ENCODE results near the gene KCNIP4.

Gene KCNIP4

GRCh38 chr4:21688596-21689265 is 259.8 kb downstream of the KCNIP4 start:
- no peak for DNase-seq

- no peak for DNase-seq
These were observed 262.7 kb downstream of the KCNIP4 start for GRCh38 chr4:21685911-21686310.

GRCh38 chr4:21680326-21680898 is 268.2 kb downstream of the KCNIP4 start:
- no peak for DNase-seq

DNA sequence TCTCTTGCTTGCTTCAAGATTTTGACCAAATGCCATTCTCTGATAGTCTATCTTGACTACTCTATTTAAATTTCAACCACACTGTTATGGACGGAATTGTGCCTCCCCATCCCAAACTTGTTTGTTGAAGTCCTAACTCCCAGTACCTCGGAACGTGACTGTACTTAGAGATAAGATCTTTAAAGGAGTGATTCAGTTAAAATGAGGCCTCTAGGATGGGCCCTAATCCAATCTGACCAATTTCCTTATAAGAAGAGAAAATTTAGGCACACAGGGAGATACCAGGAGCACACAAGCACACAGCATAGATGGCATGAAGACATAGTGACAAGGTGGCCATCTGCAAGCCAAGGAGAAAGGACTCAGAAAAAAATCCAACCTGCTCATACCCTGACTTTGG is 269.9 kb downstream of the KCNIP4 start:
- DNase-seq = no peak

GRCh38 chr4:21677173-21677572 is 271.4 kb downstream of the KCNIP4 start:
- DNase-seq = no peak

GRCh38 chr4:21664355-21664754 is 284.2 kb downstream of the KCNIP4 start:
- no peak for DNase-seq

- DNase-seq = no peak
These were observed 291.7 kb downstream of the KCNIP4 start for GRCh38 chr4:21656832-21657231.

DNA sequence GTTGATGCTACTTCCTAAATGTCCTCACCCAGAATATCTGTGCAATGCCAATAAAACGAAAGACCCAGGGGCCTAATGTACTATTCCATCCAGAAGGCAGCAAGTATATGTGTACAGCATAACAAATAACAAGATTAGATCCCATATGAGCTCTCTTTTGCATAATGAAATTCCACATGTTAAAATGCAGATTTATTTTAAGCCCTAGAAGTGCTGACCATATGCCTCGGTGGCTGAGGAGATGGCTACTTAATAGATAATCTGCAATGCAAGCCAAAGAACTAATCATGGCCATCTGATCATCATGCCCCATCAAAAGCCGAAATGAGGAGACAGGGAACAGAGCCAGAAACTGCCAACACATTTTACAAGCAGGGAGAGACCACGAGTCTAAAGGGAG is 293.5 kb downstream of the KCNIP4 start:
- DNase-seq = peak in 1 of 14 donors; percentile 36

GRCh38 chr4:21652508-21653231 is 295.9 kb downstream of the KCNIP4 start:
- DNase-seq = peak in 1 of 14 donors; percentile 37

DNA sequence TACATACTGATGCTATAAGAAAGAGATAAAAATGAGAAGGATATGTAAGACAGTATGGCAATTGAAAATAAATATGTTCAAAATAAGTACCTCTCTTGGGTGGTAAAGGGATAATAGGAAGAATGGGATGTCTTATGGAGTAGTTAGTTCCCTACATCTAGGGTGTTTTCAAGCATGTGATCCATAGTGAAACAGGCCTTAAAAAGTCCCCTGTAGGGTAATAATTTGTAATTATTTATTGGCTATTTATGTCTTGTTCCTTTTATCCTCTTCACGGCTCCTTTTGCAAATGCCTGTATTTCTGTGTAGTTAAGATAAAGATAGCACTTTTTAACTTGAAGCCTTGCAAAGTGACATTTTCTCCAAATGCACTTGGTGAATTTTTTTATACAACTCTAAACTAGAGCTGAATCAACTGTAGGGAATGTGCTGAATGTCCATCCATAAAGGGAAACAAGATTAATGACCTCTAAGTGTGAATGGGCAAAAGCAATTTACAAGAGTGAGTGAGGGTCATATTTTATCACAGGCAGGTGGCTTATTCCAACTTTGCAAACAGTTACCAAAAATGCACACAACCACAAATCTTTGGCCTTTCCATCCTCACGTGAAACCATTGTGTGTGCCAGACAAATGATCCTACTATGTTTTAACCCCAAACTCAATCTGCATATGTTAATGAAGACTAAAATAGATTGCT is 299.0 kb downstream of the KCNIP4 start:
- no peak for DNase-seq

DNA sequence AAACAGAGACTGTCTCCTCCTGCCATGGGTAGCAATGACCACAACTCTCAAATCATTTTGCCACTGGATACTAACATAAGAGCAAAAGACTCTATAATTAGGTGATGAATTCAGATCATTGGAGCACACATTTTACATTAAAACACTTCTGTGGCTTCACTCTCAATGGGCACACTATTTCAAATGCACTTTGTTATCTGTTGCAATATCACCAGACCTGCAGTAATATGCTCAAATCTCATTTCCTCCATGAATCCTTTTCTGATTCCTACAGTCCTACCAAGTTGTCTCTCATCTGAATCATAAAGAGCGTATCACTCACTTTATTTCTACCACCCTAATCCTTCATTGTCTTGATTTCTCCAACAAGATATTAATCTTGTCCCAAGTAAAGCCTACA is 302.8 kb downstream of the KCNIP4 start:
- no peak for DNase-seq

DNA sequence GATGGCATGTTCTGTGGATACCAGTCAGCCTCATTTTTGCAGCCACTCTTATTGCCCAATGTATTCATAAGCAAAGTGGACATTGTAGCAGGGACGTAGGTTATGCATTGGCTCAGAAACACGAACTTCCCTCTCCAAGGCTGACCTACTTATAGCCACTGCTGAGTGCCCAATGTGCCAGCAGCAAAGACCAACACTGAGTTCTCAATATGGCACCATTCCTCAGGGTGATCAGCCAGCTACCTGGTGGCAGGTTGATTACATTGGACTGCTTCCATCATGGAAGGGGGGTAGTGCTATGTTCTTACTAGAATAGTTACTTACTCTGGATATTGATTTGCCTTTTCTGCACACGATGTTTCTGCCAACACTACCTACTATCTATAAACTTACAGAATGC is 306.9 kb downstream of the KCNIP4 start:
- DNase-seq = peak in 1 of 14 donors; percentile 81

DNA sequence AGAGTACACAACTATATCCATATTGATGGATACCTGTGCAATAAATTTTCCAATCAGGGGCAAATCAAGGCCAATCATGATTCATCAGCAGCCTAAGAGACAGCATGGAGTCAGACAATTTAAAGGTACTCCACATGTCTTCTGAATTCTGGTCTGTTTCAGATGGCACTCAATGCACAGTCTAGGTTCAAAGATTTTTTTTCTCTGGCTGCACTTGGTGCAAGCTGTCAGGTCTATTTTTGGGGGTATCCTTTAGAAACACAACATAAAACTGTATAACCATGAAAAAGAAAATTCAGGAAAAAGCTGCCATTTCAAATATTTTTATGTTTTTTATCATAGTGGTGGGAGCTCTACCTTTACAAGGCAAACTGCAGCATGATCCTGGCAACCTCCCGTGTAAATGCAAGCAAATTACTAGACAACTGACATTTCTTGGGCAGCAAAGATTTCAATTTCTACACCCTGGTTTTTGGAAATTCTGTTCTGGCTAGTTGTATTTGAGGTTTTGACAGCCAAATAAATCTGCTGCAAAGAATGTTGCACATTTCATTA is 310.3 kb downstream of the KCNIP4 start:
- peak in 1 of 14 donors; percentile 67 for DNase-seq

GRCh38 chr4:21628916-21629610 is 319.5 kb downstream of the KCNIP4 start:
- peak in 1 of 14 donors; percentile 37 for DNase-seq

DNA sequence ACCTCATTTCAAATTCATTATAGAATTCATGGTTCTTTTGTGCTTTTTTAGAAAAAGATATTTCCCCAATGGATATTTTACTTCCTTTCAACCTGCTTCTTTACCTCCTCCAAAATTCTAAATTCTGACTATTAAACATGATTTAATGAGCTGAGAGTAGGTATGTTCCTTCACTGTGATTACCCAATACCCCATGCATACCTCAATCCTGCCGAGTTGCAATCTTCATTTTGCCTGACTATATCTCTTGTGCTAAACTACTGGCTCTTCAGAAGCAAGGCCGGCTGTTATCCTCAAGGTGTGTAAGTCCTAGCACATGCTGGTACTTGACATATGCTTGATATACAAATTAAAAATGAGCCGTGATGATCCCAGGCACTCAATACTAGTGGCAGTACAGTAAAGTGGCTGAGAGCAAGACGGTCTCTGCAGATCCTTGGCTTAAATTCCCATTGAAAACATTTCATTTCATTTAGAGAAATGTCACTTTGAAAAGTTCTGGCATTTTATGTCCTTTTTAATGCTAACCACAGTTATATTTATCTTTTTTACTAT is 320.4 kb downstream of the KCNIP4 start:
- peak in 1 of 14 donors; percentile 11 for DNase-seq

DNA sequence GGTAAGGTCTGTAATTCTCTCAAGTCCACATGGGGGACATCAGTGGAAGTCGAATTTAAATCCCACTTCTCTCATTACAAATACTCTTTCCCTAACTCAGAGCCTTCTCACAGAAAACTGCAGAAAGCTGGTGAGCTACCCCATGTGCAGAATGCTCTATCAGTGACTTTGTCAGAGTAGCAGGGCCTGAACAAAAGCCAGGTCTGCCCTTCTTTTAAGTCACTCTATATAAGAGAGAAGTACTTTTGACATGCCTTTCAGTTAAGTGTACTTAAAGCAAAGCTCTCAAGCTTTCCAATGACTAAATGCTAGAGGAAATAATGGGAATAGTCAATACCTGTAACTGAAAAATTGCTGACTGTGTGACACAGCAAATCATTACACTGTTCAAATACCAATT is 323.1 kb downstream of the KCNIP4 start:
- DNase-seq = no peak

- peak in 1 of 14 donors; percentile 64 for DNase-seq
These were observed 343.6 kb downstream of the KCNIP4 start for GRCh38 chr4:21605006-21605405.

- peak in 1 of 14 donors; percentile 5 for DNase-seq
These were observed 352.1 kb downstream of the KCNIP4 start for GRCh38 chr4:21596521-21596920.

GRCh38 chr4:21593671-21594001 is 354.9 kb downstream of the KCNIP4 start:
- DNase-seq = no peak

- peak in 1 of 14 donors; percentile 81 for DNase-seq
These were observed 355.5 kb downstream of the KCNIP4 start for GRCh38 chr4:21592970-21593670.

DNA sequence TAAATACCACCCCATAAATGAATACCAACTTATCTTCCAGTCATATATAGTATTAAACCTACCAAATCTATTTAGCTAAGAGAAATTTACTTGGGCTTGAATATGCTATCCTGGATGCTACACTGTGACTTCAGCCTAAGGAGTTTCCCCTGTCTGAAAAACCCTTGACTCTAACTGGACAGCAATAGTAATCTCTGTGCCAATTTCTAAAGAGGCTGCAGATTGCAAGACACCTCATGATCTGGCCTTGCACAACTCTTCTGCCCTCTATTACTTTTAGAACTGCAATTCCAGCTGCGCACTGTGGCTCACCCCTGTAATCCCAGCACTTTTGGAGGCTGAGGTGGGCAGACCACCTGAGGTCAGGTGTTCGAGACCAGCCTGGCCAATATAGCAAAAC is 371.5 kb downstream of the KCNIP4 start:
- DNase-seq = no peak
